A172 (cell line): ENCODE measurements around the gene ANXA5. TPM values are rescaled to one million over a fixed set of nuclear protein-coding genes. Genes with fewer than 3 reads are reported as not detected.

Source experiments
- DNase-seq: peaks from one replicate; pipeline ENCODE4 v3.0.0-alpha.2; 2015; ENCODE audit warnings: low spot score
- total RNA-seq: library from RNA; depleted of rRNA; stranded (reverse); fragments of >200 nt; shearing (Covaris generic); gene quantifications from 2 replicates; pipeline ENCODE4 v1.2.3, GENCODE V29; 2014

The ANXA5 gene
- total RNA-seq, 1 experiment from 2014 or later = 953 TPM

DNA sequence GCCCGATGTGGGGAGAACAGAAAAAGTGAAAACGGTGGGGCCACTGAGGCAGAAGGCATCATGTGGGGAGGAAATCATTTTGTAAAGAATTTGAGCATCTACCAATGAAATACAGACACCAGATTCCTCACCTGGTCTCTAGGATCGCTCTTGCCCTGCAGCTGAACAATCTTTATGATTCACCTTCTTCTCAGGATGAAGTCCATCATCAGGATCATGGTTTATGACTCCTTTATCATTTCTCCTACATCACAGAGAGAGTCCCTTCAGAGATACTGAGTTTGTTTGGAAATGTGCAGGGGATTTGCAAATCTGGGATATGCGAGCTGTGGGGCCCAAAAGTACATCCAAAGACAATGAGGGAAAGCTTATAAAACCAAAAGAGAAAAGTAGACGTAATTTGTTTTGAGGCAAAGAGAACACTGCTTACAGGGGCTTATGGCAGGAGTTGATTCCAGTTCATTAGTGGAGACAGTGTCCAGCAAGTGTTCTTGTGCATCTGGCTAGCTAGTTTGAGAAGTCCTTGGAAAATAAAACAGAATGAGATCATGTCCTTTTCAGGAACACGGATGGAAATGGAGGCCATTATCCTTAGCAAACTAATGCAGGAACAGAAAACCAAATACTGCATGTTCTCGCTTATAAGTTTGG is 15.3 kb upstream of the ANXA5 start:
- DNase-seq = no peak

DNA sequence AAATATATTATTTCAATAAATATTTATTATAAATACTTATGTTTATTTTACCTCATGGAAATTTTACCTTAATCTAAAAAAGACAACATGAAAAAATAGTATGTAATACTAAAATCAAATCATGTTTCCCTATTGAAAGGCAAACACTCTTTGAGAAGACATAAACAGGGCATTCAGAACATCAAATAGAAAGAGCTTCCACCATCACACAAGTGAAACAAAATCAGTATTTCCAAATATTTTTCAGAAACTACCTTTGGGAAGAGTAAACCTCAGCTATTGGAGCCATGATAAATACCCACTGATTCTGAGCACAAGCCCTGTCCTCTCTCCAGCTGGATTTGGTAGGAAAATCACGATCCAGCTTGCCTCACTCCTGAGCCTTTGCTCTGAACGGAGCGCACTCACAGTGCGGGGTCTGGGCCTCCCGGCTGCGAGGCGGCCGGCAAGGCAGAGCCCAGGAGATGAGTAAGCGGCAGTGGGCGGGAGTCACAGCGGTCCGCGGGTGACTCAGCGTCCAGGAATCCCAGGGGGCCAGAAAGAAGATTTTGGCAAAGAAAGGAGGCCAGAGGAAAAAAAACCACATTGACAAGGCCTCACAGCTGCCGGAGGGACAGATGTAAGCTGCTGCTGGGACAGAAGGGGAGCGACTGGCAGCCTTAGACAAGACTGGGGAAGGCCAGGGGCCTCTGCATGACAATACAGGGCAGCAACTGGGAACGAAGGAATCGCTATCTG is 14.7 kb upstream of the ANXA5 start:
- DNase-seq = peak; percentile 89

DNA sequence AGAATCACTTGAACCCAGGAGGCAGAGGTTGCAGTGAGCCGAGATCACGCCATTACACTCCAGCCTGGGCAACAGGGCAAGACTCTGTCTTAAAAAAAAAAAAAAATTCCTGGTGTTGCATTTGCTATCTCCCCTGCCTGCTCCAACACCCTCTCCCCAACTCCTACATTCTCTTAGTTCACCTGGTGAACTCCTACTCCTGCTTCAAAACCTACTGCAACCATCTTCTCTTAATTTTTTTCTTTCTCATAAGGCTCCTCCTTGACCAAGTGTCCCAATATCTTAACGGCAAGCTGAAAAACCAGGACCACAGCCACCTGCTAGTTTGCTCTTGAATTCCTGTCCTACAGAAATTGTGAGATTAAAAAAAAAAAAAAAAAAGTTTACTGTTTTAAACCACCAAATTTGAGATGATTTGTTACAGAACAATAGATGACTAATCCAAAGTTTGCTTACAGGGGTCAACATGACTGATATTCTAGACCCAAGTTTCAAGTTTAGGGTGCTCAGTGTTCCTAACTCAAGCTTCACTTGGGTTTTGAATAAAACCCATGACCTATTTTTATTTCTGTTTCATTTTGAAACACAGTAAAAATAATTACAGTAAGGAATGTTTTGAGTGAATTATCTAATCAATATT is 13.1 kb upstream of the ANXA5 start:
- DNase-seq = no peak

DNA sequence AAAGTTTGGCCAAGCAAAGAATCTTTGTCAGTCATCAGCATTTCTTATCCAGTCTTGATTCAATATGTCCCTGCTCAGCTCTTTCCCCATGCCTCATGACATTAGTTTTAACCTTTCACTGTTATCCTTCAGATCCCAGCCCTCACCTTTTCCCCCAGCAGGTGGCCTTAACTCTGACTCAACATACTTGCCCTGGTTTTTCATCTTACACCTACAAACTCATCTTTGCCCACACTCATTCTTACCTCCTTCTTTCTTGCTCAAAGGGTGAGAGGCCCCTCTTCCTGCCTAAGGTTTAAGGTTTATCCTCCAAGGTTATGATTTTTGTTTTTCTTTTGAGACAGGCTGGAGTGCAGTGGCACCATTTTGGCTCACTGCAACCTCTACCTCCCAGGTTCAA is 10.6 kb upstream of the ANXA5 start:
- no peak for DNase-seq

DNA sequence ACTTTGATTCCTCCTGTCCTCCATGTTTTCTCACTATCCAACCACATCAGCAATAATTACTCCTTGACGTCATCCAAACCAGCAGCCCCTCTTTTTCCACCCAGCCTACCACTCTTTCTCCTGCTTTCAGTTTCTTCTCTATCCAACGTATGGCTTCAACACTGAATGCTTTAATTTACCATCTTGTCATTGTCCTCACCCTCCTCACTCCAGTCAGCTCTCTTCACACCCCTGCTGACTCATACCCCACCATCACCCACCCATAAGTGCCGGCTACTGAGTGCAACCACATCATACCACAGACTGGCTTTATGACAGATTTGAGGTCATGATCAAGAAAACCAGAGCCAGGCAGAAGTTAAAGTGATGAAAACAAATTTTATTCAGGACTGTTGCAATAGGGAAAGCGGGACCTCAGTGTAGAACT is 9.8 kb upstream of the ANXA5 start:
- DNase-seq = peak; percentile 88

DNA sequence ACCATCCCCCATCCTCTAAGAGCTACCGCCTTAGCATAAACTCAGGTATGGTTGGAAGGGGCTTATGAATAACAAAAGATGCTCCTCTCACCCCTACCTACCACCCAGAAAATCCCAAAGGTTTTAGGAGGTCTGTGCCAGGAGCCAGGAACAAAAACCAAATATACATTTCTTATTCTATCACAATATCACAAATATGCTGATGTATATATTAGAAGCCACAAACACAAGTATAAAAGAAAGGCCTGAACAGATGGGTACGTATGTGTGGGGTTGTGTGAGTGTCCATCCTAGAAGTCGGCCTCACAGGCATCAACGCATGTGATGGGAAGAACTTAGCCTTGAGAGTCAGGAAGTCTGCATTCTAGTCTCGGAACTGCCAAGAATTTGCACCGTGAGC is 8.7 kb upstream of the ANXA5 start:
- no peak for DNase-seq

DNA sequence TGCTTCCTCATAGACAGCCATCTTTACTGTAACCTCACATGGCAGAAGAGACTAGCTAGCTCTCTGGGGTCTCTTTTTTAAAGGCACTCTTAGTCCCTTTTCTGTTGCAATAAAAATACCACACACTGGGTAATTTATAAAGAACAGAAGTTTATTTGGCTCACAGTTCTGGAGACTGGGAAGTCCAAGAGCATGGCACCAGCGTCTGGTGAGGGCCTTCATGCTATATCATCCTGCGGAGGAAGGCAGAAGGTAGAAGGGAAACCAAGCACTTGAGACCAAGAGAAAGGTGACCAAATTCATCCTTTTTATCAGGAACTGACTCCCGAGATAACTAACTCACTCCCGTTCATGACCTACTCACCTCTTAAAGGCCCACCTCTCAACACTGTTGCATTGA is 5.4 kb upstream of the ANXA5 start:
- no peak for DNase-seq

DNA sequence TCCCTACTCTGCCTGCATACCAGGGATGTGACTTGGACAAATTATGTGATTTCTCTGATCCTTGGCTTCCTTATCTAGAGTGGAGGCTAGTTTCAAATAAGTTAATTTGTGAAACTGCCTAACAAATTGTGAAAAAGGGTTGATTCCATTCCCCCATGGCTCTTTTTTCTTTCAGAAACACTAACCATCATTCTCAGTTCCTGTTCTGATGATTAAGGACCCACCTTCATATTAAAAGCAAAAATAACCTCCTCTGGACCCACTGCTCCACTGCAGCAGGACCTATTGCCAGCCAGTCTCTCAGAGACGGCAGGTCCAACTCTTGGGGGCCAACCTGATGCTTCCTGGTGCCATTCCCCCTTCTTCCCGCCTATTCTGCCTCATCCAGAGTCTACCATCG is 4.5 kb upstream of the ANXA5 start:
- DNase-seq = no peak

DNA sequence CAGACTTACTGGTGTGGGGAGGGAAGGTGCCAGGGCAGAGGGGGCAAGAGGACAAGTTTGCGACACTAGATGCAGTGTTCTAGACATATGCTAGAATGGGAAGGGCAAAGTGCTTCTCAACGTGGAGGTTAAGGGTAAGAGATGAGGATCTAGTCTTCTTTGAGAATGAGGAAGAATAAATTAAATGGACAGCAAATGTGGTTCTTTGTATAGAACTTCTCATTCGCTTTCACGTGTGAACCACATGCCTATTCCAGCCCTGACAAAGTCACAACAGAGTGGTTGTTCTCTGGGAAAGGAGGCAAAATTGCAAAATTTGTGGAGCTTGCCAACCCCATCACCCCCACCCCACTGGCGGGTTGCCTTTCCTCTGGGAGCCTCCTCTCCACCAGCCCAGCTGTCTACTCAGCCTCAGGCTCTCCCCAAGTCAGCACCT is 1.5 kb upstream of the ANXA5 start:
- no peak for DNase-seq

DNA sequence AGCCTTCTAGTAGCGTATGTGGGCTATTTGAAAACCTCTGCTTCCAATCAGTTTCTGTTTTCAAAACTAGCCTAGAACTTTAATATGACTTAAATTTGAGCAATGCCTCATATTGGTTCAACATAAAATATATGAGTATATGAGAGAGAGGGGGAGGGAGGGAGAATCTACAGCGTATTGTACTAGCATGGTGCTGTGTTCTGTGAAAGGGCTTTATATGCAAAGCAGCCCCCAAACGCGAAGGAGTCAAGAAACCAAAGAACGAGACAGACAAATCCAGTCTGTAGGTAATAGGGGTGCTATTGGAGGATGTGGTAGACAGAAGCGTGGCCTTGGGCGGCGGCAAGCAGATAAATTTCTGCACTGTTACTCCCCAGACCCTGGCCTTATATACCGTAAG is 784 bp upstream of the ANXA5 start:
- no peak for DNase-seq

DNA sequence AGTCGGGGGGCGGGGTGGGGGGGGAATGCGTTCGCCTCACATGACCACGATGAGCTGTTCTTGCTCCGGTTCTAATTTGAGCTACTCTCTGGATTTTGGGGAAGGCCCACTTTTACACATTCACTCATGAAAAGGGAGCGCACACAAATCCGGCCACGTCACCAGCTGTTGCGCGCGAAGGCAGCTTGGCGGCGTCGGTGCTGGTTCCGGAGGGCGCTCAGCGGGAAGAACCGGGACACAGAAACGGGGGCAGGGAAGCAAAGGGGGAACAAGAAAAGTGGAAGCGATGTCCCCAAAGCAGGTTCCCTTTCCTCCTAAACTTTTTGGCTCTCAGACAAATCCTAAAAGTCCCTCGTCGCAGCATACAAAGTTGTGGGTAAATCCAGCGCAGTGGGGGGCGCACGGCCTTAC is 605 bp downstream of the ANXA5 start:
- peak; percentile 68 for DNase-seq

DNA sequence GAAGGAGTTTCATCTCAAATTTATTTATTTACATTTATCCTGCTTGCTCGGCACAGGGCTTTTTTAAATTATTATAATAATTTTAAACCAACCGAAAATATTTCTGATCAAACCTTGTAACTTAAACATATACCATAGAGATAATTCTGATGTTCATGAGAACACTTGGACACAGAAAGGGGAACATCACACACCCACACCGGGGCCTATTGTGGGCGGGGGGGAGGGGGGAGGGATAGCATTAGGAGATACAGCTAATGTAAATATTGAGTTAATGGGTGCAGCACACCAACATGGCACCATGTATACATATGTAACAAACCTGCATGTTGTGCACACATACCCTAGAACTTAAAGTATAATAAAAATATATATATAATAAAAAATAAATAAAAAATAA is 2.9 kb downstream of the ANXA5 start:
- DNase-seq = no peak

DNA sequence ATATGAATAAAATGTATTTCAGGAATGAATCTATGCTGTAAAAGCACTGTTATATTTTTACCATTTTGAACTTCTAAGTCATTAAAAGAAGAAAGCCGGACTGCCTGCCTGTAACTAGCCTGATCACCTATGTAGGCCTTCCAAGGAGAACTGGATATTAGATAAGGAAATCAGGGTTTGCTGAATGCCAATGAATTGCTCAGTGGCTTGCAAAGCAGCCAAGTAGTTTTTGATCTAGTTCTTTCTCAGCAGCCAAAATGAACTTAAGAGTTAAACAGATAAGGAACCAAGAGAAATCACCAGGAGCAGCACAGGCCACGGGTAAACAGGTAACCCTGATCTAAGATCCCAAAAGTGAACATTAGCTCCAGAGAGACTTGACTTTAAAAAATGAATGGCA is 3.3 kb downstream of the ANXA5 start:
- no peak for DNase-seq

DNA sequence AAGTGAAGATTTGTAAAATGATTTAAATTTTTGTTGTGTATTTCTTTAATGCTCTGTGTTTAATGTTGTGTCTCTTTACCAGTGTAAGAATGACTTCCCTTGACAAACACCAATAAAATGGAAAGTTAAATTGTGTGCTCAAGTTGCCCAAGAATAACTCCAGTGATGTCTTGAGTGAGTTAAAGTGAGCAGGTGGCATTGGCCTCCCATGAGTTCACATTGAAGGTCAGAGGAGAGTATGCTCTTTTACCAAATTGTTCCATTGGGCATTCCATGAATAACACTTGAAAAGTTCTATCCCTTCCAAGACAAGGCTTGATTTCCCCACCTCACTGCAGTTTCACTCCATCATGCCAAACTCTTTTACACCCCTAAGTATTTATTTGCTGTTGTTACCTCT is 4.5 kb downstream of the ANXA5 start:
- DNase-seq = no peak

DNA sequence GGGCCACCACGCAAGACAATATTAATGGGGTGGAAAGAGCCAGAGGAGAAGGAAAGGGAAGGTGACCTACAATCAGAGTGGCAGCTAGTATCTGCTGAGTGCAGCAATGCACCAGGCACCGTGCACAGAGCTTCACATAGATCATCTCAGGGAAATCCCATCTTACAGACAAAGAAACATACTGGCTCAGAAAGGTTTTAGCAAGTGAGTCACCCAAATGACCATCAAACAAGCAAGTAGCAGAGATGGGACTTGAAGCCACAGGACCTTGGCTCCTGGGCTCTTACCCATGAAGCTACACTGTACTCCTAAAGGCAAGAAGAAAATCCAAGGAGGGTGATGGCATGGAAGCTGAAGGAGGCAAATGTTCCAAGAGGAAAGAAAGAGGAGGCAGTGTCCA is 6.8 kb downstream of the ANXA5 start:
- peak; percentile 79 for DNase-seq

DNA sequence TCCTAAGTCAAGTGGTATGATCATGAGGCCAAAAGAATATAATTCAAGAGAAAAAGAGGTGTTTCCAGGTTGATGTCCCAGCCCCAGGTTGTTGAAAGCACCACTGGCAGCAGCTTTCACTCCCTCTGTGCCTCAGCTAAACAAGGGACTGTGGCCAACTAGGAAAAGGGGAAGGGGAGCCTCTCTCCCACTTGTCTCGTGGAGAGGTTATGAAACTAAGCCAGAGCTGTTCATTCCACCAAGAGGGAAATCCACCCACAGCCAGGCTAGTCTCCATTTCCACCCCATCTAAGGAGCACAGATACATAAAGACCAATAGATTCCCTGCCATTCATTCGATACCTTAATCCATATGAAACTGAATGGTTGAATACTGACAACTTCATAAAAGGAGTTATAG is 8.1 kb downstream of the ANXA5 start:
- no peak for DNase-seq

DNA sequence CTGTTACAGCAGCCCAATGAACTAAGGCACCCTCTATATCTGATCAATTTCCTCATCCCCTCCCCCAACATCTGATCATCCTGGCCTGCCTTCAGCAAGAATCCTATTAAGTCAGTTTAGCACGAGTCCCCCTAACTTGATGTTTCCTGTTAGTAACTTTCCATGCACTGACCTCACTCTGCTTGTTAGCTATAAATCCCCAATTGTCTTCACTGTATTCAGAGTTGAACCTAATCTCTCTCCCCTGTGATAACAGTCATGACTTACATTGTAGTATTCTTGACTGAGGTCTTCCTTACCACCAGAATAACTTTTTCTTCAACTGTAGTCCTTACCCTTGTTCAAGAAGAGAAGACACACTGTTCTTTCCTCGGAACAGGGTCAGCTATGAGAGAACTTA is 8.5 kb downstream of the ANXA5 start:
- DNase-seq = no peak

DNA sequence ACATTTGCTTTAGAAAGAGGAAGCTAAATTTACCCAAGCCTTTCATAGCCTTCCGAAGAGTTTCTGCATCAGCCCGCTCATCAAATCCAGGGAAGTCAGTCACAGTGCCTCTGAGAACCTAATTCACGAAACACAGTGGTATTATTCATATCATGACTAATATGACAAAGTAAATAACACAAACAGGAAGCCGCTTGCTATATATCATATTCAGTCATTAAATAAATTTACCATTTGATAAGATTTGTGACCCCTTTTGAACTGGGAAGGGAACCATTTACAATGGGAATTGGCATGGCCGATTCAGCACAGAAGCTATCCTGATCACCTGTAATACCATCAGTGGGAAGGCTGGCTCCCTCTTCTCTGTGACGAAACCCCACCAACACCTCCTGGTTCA is 10.5 kb downstream of the ANXA5 start:
- no peak for DNase-seq

DNA sequence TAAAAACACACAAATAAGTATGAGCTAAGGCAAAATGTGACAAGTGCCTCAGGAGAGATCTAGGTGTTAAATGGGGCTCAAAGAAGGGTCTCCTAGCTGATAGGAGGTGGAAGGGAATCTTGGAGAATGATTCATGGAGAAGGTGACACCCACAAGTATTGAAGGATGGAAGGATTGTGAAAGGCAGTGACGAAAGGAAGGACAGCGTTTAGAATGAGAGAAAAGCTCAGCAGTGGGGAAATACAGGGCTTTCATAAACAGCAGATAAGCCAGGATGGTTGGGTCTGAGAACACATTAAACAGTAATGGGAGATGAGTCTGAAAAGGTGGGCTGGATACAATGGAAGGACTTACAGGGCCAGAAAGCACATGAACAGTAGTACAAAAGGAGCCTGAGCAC is 11.5 kb downstream of the ANXA5 start:
- no peak for DNase-seq

DNA sequence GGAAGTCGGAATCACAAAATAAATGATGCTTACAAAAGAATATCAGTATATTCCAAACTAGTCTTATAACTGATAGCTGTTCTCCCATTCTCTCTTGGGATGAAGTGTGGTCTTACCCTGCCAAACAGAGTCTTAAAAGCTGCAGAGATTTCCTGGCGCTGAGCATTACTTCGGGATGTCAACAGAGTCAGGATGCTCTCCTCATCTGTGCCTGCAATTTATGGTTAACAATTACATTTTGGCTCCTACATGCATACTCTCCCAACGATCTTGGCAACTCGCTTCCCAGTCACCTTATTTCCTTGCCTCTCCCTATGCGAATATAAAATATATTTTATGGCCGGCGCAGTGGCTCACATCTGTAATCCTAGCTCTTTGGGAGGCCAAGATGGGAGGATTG is 12.2 kb downstream of the ANXA5 start:
- DNase-seq = no peak

DNA sequence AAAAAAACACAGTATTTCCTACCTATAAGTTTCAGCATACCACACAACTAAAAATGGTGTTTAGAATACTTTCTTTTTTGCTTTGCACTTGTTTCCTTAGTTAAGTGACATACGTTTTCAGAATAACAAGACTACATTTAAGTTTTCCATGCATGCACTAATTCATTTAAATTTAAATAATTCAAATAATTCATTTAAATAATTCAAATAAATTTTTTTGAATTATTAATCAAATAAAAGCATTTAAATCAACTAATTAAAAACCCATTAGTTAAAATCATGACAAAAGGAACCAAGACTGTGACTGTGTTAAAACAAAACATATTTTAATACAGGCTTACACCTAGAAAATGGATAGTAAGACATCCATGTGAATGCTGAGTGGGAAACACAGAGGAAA is 12.8 kb downstream of the ANXA5 start:
- DNase-seq = no peak

DNA sequence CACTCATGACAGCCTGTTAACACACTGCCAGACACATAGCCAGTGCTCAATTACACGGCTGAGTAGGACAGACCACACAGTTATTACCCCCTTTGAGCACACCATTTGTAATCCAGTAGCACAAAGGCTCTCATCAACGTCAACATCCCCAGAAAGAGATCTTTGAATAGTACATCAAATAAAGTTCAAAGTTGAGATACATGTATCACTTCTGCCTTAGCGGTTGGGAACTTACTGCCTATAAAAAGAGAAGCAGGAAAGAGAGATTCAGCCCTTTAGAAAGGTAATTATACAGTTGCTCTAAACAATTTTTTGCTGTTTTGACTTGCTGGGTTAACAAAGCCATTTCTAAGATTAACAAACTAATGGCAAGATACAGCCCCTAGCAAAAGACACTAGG is 16.2 kb downstream of the ANXA5 start:
- no peak for DNase-seq

DNA sequence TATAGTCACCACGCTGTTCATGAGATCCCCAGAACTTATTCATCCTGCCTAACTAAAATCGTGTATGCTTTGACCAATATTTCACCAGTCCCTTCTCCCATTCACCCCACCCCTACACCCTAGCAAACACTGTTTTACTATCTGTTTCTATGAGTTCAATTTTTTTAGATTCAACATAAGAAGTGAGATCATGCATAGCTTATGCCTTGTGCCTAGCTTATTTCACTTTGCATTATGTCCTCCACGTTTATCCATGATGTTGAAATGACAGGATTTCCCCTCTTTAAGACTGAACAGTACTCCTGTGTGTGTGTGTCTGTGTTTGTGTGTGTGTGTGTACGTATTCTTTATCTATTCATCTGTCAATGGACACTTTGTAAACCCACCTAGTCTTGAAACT is 16.8 kb downstream of the ANXA5 start:
- no peak for DNase-seq
